Activated gamma-delta T cell (primary cell): Measurements from ENCODE around the gene CSH1.
"Not testable (repeated sequence)": the region's sequence is repeated elsewhere in the genome, so short reads cannot be mapped to it uniquely, and the experiment has no call there.

ENCODE experiments used
- DNase-seq: peaks from one replicate; lab custom pipeline; 2025; lab: John Stamatoyannopoulos, UW

The CSH1 gene

DNA sequence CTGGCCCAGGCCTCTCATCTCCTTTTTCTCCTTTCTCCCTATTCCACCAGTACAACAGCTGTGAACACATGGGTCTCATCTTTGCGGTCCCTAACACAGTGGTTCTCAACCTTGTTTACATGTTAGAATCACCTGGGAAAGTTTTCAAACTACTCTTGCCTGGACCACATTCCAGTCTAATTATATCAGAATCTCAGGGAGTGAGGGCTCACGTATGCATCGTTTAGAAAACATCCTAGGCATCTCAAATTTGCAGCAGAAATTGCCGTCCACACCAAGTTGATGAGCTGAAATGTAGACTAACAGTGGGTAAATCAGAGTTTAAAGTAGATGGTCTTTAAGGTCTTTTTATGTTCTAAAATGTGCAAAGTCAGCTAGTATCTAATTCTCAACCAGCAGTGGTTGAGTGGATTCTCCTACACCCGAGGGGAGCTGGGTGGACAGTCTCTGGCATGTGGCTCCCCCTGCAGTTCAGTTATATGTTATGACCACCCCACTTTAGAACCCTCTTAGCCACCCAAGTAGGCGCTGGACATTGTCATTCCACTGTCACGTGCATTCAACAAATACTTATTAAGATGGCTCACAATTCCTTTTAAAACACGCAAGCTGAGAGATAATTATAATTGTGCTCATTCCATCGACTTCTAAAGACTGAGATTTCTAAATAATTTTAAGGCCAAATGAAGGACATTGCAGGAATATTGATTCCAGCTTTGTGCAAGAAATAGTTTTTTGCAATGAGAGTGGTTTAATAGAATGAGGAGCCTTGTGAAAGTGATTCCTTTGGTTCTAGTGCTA, 26.7 kb downstream of the CSH1 start:
- DNase-seq = not testable (repeated sequence)

DNA sequence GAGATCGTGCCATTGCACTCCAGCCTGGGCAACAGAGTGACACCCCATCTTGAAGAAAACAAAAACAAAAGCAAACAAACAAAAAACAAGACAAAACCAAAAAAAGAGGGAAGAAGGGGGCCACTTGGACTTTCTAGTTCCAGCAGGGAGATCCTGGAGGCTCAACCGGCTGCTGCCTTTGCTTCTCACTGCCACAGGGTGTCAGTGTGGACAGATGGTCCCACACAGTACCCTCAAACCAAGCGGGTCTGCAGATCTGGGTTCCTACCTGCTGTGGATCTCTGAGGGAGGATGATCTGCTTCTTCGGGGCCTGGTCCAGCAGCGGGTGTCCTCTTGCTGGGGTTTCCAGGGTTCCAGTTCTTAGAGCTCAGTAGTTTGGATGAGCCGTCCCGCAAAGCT, 29.7 kb downstream of the CSH1 start:
- DNase-seq = not testable (repeated sequence)

DNA sequence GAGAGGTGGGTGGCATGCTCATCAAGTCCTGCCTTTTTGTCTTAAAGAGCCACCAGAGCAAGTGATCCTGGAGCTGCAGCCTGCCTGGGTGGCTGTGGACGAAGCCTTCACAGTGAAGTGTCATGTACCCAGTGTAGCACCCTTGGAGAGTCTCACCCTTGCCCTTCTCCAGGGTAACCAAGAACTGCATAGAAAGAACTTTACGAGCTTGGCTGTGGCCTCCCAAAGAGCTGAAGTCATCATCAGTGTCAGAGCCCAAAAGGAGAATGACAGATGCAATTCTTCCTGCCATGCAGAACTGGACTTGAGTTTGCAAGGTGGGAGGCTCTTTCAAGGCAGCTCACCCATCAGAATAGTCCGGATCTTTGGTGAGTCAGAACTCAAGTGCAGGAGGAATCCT, 37.1 kb downstream of the CSH1 start:
- DNase-seq = no peak

DNA sequence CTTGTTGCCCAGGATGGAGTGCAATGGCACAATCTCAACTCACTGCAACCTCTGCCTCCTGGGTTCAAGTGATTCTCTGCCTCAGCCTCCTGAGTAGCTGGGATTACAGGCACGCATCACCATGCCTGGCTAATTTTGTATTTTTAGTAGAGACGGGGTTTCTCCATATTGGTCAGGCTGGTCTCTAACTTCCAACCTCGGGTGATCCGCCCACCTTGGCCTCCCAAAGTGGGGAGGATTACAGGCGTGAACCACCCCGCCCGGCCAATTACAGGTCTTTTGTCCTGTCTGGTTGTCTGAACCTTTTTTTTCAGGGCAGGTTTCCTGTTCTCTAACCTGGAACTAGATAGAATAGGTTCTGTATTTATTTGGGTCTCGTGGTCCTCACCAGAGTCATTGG, 39.9 kb downstream of the CSH1 start:
- DNase-seq = not testable (repeated sequence)

DNA sequence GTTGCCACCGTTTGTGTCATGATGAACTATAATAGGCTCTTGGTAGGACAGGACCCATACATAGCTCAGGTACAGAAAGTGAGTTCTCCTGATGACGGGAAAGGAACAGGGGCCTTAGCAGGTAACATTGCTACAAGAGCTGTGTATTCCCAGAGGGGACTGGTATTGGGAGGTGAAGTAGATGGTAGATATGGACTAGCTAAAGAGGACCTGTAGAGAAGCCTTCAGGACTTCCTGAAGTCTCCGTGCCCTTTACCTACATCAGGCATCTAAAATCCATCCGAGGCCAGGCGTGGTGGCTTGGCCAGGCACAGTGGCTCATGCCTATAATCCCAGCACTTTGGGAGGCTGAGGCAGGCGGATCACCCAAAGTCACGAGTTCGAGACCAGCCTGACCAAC, 41.2 kb downstream of the CSH1 start:
- no peak for DNase-seq

- no peak for DNase-seq
These were observed 41.7 kb downstream of the CSH1 start for GRCh38 chr17:63854709-63855108.

- no peak for DNase-seq
These were observed 43.1 kb downstream of the CSH1 start for GRCh38 chr17:63853260-63853659.

DNA sequence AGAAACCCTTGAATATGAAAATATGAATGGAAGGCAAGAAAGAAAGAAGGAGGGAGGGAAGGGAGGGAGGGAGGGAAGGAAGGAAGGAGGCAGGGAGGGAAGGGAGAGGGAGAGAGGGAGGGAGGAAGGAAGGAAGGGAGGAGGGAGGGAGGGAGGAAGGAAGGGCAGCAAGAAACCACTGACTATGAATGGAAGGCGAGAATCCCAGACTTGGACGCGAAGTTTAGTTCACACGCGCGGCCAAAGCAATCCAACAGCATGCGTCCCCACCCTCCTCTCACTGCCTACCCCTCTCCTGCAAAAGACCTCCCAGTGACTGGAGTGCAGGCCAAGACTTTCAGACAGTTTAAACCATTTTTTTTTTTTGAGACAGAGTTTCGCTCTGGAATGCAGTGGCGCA, 46.0 kb downstream of the CSH1 start:
- no peak for DNase-seq

GRCh38 chr17:63848834-63849689, 47.3 kb downstream of the CSH1 start:
- DNase-seq = peak; percentile 71

DNA sequence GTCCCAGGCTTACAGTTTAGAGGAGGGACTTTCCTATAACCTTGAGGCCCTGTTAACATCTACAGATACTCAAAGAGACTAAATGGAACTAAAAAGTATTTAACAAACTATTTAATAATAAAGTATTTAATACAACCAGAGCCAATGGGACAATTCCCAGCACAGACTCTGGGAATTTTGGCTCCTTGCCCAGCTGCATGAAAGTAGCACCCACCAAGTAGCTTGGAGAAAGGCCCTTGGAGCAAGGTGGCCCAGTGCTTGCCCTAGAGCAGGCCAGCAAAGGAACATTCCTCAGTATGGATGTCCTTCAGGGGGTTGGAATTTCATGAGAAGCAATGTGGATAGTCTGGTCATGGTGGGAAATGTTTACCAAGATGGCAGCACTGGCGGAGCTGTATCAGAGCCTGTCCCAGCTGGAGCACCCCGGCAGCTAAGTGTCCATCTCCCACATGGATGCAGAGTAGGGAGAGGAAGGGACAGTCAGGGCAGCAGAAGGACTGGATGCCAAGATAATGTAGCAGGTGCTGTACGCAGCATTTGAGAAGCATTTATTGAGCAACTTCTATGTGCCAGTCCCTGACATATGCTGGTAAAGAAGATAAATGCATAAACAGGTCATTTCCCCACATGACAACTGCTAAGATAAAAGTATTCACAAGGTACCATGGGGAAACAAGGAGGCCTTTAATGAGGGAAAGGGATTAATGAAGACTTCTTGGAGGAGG, 48.7 kb downstream of the CSH1 start:
- DNase-seq = no peak

DNA sequence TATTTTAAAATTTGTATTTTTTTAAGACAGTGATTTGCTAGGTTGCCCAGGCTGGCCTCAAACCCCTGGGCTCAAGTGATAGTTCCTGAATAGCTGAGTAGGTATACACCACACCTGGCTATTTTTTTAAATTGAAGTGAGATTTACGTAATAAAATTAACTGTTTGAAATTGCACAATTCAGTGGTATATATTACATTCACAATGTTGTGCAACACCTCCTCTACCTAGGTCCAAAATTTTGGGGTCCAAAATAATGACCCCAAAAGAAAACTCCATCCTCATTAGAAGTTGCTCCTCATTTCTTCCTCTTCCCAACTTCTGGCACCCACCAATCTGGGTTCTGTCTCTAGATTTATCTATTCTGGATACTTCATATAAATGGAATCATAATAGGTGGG, 50.9 kb downstream of the CSH1 start:
- no peak for DNase-seq
